A549 (cell line): ENCODE measurements around the gene WDR75. TPM values are rescaled to one million over a fixed set of nuclear protein-coding genes. Genes with fewer than 3 reads are reported as not detected.

Experiments used
- ATAC-seq, 2 experiments: fragments of 200-7000 bp in 1 of 2; fragments of >200 bp in 1 of 2; cut with Nextera tagmentation in 1 of 2; cut with Tn5 transposase in 1 of 2; 3 replicates each; pipeline versions ENCODE4 v1.8.0 to v1.9.1; 2018 to 2020; ENCODE audit warnings: mild to moderate bottlenecking in 1 of 2, moderate library complexity in 1 of 2
- CTCF ChIA-PET: fragments of 300-600 bp; sonication (Branson Sonifier 250); formaldehyde crosslinking; extraction: SDS; loops from one replicate; lab custom pipeline; 2021; ENCODE audit warnings: antibody characterized with exemption, inconsistent platforms; lab: Yijun Ruan, JAX
- POLR2A ChIA-PET: fragments of 350-600 bp; formaldehyde crosslinking; extraction: SDS; loops from one replicate; lab custom pipeline; 2021; ENCODE audit warnings: antibody characterized with exemption, inconsistent platforms; lab: Yijun Ruan, JAX
- DNase-seq, 2 experiments: peaks; one replicate each; pipeline versions ENCODE4 v3.0.0 to v3.0.0-alpha.2; 2011 to 2016; ENCODE audit warnings: low read depth in 1 of 2, low spot score in 1 of 2
- FAIRE-seq: peaks from 2 replicates; lab custom pipeline; 2011; peaks lifted over from hg19 to GRCh38; lab: Jason Lieb, UNC
- H3K27ac ChIP-seq, 2 experiments: fragments of >200 bp; sonication (Bioruptor Twin); formaldehyde crosslinking; 3 replicates each; pipeline ENCODE4 v1.5.1; 2016 to 2017
- H3K4me1 ChIP-seq: fragments of >200 bp; sonication (Bioruptor Twin); formaldehyde crosslinking; 3 replicates; pipeline ENCODE4 v1.6.1; 2016
- H3K4me2 ChIP-seq: fragments of >200 bp; sonication (Bioruptor Twin); formaldehyde crosslinking; 3 replicates; pipeline ENCODE4 v1.6.1; 2016
- H3K4me3 ChIP-seq: fragments of >200 bp; sonication (Bioruptor Twin); formaldehyde crosslinking; 3 replicates; pipeline ENCODE4 v1.5.1; 2016
- H3K9me3 ChIP-seq: fragments of >200 bp; sonication (Bioruptor Twin); formaldehyde crosslinking; 3 replicates; pipeline ENCODE4 v1.6.1; 2016
- BCL3 ChIP-seq: fragments of >200 bp; sonication (Bioruptor Twin); formaldehyde crosslinking; IDR thresholded peaks from 3 replicates; pipeline ENCODE4 v1.6.1; 2016
- BHLHE40 ChIP-seq: IDR thresholded peaks from 2 replicates; pipeline ENCODE4 v1.6.1; 2012; ENCODE audit warnings: low read depth, low read length, inconsistent platforms
- CBX2 ChIP-seq: fragments of 200-600 bp; sonication (generic); IDR thresholded peaks from 2 replicates; pipeline ENCODE4 v1.6.1; 2016; ENCODE audit warnings: low read depth, mild to moderate bottlenecking, borderline replicate concordance
- CEBPB ChIP-seq, 2 experiments: fragments of >200 bp in 1 of 2; sonication (Bioruptor Twin) in 1 of 2; formaldehyde crosslinking in 1 of 2; IDR thresholded peaks; 2 replicates each; pipeline ENCODE4 v1.6.1; 2012 to 2016
- CHD2 ChIP-seq: fragments of 150-350 bp; IDR thresholded peaks from 2 replicates; pipeline ENCODE4 v1.6.1; 2014; ENCODE audit warnings: low read length; ENCODE audit not compliant: partially characterized antibody
- CTCF ChIP-seq: fragments of >200 bp; sonication (Bioruptor Twin); formaldehyde crosslinking; IDR thresholded peaks from 3 replicates; pipeline ENCODE4 v1.5.1; 2016
- EHF ChIP-seq: fragments of 250-450 bp; sonication (Bioruptor Pico); IDR thresholded peaks from 2 replicates; pipeline ENCODE4 v1.5.0; 2020; ENCODE audit warnings: mild to moderate bottlenecking
- EHMT2 ChIP-seq: fragments of 200-600 bp; sonication (generic); IDR thresholded peaks from 2 replicates; pipeline ENCODE4 v1.6.1; 2016; ENCODE audit warnings: antibody characterized with exemption, low read depth, mild to moderate bottlenecking, moderate library complexity
- ELK1 ChIP-seq: fragments of 150-350 bp; IDR thresholded peaks from 2 replicates; pipeline ENCODE4 v1.6.1; 2014; ENCODE audit warnings: low read depth, mild to moderate bottlenecking, low read length
- FOSL2 ChIP-seq, 2 experiments: fragments of 450-650 bp in 1 of 2; fragments of >200 bp in 1 of 2; sonication (Bioruptor Twin) in 1 of 2; formaldehyde crosslinking; IDR thresholded peaks; 2 replicates each; pipeline versions ENCODE4 v1.5.0 to v1.6.1; 2016 to 2020; ENCODE audit warnings: mild to moderate bottlenecking in 1 of 2, moderate library complexity in 1 of 2
- HEYL ChIP-seq: fragments of 250-450 bp; sonication (Bioruptor Pico); IDR thresholded peaks from 2 replicates; pipeline ENCODE4 v1.8.0; 2021; ENCODE audit warnings: mild to moderate bottlenecking, moderate library complexity
- HOXA7 ChIP-seq: fragments of 250-450 bp; sonication (Bioruptor Pico); IDR thresholded peaks from 2 replicates; pipeline ENCODE4 v1.5.0; 2020; ENCODE audit warnings: mild to moderate bottlenecking, moderate library complexity
- HOXB13 ChIP-seq: fragments of 250-450 bp; sonication (Bioruptor Pico); IDR thresholded peaks from 2 replicates; pipeline ENCODE4 v1.5.0; 2020; ENCODE audit warnings: low read depth, mild to moderate bottlenecking, moderate library complexity
- JUN ChIP-seq, 2 experiments: fragments of >200 bp; sonication (Bioruptor Twin); formaldehyde crosslinking; IDR thresholded peaks; 2 replicates in 1 of 2; 3 replicates in 1 of 2; pipeline ENCODE4 v1.6.1; 2016 to 2017
- KDM1A ChIP-seq: fragments of 200-600 bp; sonication (generic); IDR thresholded peaks from 2 replicates; pipeline ENCODE4 v1.6.1; 2016; ENCODE audit warnings: low read depth, mild to moderate bottlenecking
- KDM5A ChIP-seq: fragments of 200-600 bp; sonication (generic); IDR thresholded peaks from 2 replicates; pipeline ENCODE4 v1.6.1; 2016; ENCODE audit warnings: antibody characterized with exemption, mild to moderate bottlenecking
- NFE2L2 ChIP-seq: fragments of 150-350 bp; conservative IDR thresholded peaks from 2 replicates; pipeline ENCODE4 v1.6.1; 2014; ENCODE audit warnings: low read length
- NPAS2 ChIP-seq: fragments of 250-450 bp; sonication (Bioruptor Pico); IDR thresholded peaks from 2 replicates; pipeline ENCODE4 v1.8.0; 2022; ENCODE audit warnings: mild to moderate bottlenecking, moderate library complexity, borderline replicate concordance
- NR3C1 ChIP-seq: fragments of >200 bp; sonication (Bioruptor Twin); formaldehyde crosslinking; IDR thresholded peaks from 3 replicates; pipeline ENCODE4 v1.6.1; 2017
- PHF8 ChIP-seq: fragments of 200-600 bp; sonication (generic); IDR thresholded peaks from 2 replicates; pipeline ENCODE4 v1.6.1; 2016; ENCODE audit warnings: low read depth, mild to moderate bottlenecking, antibody characterized with exemption, moderate library complexity, borderline replicate concordance
- POLR2AphosphoS2 ChIP-seq: conservative IDR thresholded peaks from 2 replicates; pipeline ENCODE4 v1.6.1; 2012; ENCODE audit warnings: low read length, improper control_type of control experiment, inconsistent platforms
- RARB ChIP-seq: fragments of 250-450 bp; sonication (Bioruptor Pico); IDR thresholded peaks from 2 replicates; pipeline ENCODE4 v1.8.0; 2021; ENCODE audit warnings: mild to moderate bottlenecking, moderate library complexity
- RFX5 ChIP-seq: fragments of 450-650 bp; IDR thresholded peaks from 2 replicates; pipeline ENCODE4 v1.7.1; 2014; ENCODE audit warnings: antibody characterized with exemption, mild to moderate bottlenecking, moderate library complexity
- RNF2 ChIP-seq: fragments of 200-600 bp; sonication (generic); IDR thresholded peaks from 2 replicates; pipeline ENCODE4 v1.6.1; 2016; ENCODE audit warnings: low read depth, mild to moderate bottlenecking, antibody characterized with exemption, moderate library complexity, borderline replicate concordance
- TFCP2L1 ChIP-seq: fragments of 250-450 bp; sonication (Bioruptor Pico); IDR thresholded peaks from 2 replicates; pipeline ENCODE4 v1.5.0; 2021; ENCODE audit warnings: mild to moderate bottlenecking
- ZSCAN20 ChIP-seq: fragments of 250-450 bp; sonication (Bioruptor Pico); IDR thresholded peaks from 2 replicates; pipeline ENCODE4 v1.8.0; 2022; ENCODE audit warnings: mild to moderate bottlenecking, moderate library complexity
- WGBS: methylation state at CpG from one replicate; pipeline ENCODE4 v1.1.6; 2017; ENCODE audit errors: missing lambda C conversion rate; 5-methylcytosine and 5-hydroxymethylcytosine counted together
- polyA plus RNA-seq, 4 experiments: library from polyadenylated mRNA; depleted of rRNA in 3 of 4; stranded (reverse); fragments of >200 nt; fragmentation: RNase III in 1 of 4; extraction: RNeasy Plus Mini Kit Qiagen cat#74134 plus additional on column Dnase treatment in 1 of 4; gene quantifications; 2 replicates in 3 of 4; 3 replicates in 1 of 4; pipeline ENCODE4 v1.2.3, GENCODE V29; 2011 to 2017

The WDR75 gene
- polyA plus RNA-seq, 2 of the 4 experiments (the other 2 are of a cell fraction) = 65.5 to 122 TPM

- Histone ChIP-seq H3K4me1 (no peaks in the 10 kb centered on the region), H3K4me3 (no peak overlapping the region), H3K4me2 (no peak overlapping the region), H3K9me3 (no peaks in the 10 kb centered on the region), H3K27ac (no peak overlapping the region)
- no peak for DNase-seq
- no peak for ATAC-seq
- CTCF ChIA-PET = interaction anchor here (1.0 to 2.0 kb wide), 2 partner anchors 15 to 180 kb away, joined by 4 to 6 read pairs; partner anchors contain the start of gene ASNSD1
- TF ChIP-seq HOXA7 (CRISPR knock-in tag) (no peak), RFX5 (no peak), RNF2 (no peak), HOXB13 (CRISPR knock-in tag) (no peak), POLR2AphosphoS2 (no peak), BCL3 (no peak), CHD2 (no peak), CTCF (no peak)
- no peak for FAIRE-seq
- POLR2A ChIA-PET = no interaction called here
- WGBS = 56% methylated on average over 1 of the region's 1 CpG
These were observed 39.8 kb downstream of the WDR75 start for GRCh38 chr2:189481071-189481470.

GRCh38 chr2:189483571-189483970, 42.3 kb downstream of the WDR75 start:
- no peak for DNase-seq
- H3K4me1 ChIP-seq = no peaks in the 10 kb centered on the region
- CTCF ChIA-PET = no interaction called here
- no peak for TF ChIP-seq NFE2L2
- no peak for TF ChIP-seq POLR2AphosphoS2
- TF ChIP-seq ZSCAN20 (CRISPR knock-in tag) = no peak
- no peak for TF ChIP-seq KDM1A
- peak; percentile 27 to 40; a peak in 2 of 6 replicates for ATAC-seq
- no peaks in the 10 kb centered on the region for H3K9me3 ChIP-seq
- no peak overlapping the region for H3K4me2 ChIP-seq
- POLR2A ChIA-PET = no interaction called here
- no peak overlapping the region for H3K4me3 ChIP-seq
- no peak for FAIRE-seq
- WGBS = 63% methylated on average over 3 of the region's 4 CpGs
- no peak overlapping the region for H3K27ac ChIP-seq

- FAIRE-seq (no peak), ATAC-seq (peak; percentile 20 to 32; a peak in 3 of 6 replicates)
- WGBS = 92% methylated on average over 10 of the region's 10 CpGs
These were observed 42.9 kb downstream of the WDR75 start for GRCh38 chr2:189483980-189484740.

More at GRCh38 chr2:189483980-189484740, 42.9 kb downstream of the WDR75 start:
- no peaks in the 10 kb centered on the region for H3K4me1 ChIP-seq
- TF ChIP-seq HEYL (CRISPR knock-in tag) (no peak), RARB (CRISPR knock-in tag) (no peak), CEBPB (IDR thresholded peaks at IDR 0.05) (no peak), PHF8 (no peak), RFX5 (no peak), BHLHE40 (no peak), KDM5A (no peak), EHF (CRISPR knock-in tag) (no peak), EHMT2 (no peak), CBX2 (no peak), JUN (IDR thresholded peaks at IDR 0.05) (no peak), NR3C1 (no peak), FOSL2 (IDR thresholded peaks at IDR 0.05) (no peak), FOSL2 (CRISPR knock-in tag; IDR thresholded peaks at IDR 0.05) (no peak), ELK1 (no peak), HOXB13 (CRISPR knock-in tag) (no peak), TFCP2L1 (no peak), NPAS2 (CRISPR knock-in tag) (no peak)
- ChIA-PET CTCF (no interaction called here), POLR2A (no interaction called here)
- H3K4me2 ChIP-seq = no peak overlapping the region
- DNase-seq = no peak
- H3K27ac ChIP-seq = no peak overlapping the region
- no peak overlapping the region for H3K4me3 ChIP-seq
- H3K9me3 ChIP-seq = no peaks in the 10 kb centered on the region
